GM13976 (cell line): ENCODE measurements around the gene EIF2B2.

Source experiments
- DNase-seq: peaks from one replicate; pipeline ENCODE4 v3.0.0; 2012; ENCODE audit warnings: low spot score
- CTCF ChIP-seq: IDR thresholded peaks from 2 replicates; pipeline ENCODE4 v1.5.1; 2012; ENCODE audit warnings: borderline replicate concordance, mild to moderate bottlenecking; ENCODE audit not compliant: insufficient read depth; ENCODE audit errors: extremely low read depth, missing control alignments, control extremely low read depth
- in situ Hi-C: fragments of 300-500 bp; cut with MboI; formaldehyde crosslinking; loops from one replicate; pipeline ENCODE4 v1.12.0; 2022; ENCODE audit warnings: low sequenced_read_pairs, mixed read lengths, inconsistent platforms; ENCODE audit not compliant: unreplicated experiment

Gene EIF2B2

GRCh38 chr14:75002392-75003249 is at the start of gene EIF2B2:
TSS of gene EIF2B2 (plus strand) at chr14:75002921. CDS start at chr14:75002991, 70 bp downstream.
- DNase-seq = peak; percentile 98
- no peak for TF ChIP-seq CTCF
- in situ Hi-C loops = no loop called here

GRCh38 chr14:74953686-74954085 is 49.0 kb upstream of the EIF2B2 start:
- DNase-seq = no peak
- in situ Hi-C loops = no loop called here
- no peak for TF ChIP-seq CTCF

- no peak for DNase-seq
- in situ Hi-C loops = no loop called here
- TF ChIP-seq CTCF = no peak
These were observed 48.3 kb upstream of the EIF2B2 start for GRCh38 chr14:74954232-74954946.

GRCh38 chr14:74954947-74955228 is 47.8 kb upstream of the EIF2B2 start:
- in situ Hi-C loops = no loop called here
- TF ChIP-seq CTCF = no peak
- no peak for DNase-seq

- DNase-seq = peak; percentile 75
- in situ Hi-C loops = no loop called here
These were observed 47.3 kb upstream of the EIF2B2 start, which contains the start of gene PGF for GRCh38 chr14:74955229-74956026. TSS of gene PGF (minus strand) at chr14:74955597. CDS start at chr14:74955242, 355 bp downstream.

More at GRCh38 chr14:74955229-74956026, 47.3 kb upstream of the EIF2B2 start, which contains the start of gene PGF:
- no peak for TF ChIP-seq CTCF
